ENCODE measurements around the gene DLGAP4. TPM values are rescaled to one million over a fixed set of nuclear protein-coding genes. Genes with fewer than 3 reads are reported as not detected.

The DLGAP4 gene
- total RNA-seq, 1 experiment from 2014 or later, result 80.3 TPM

GRCh38 chr20:36439040-36439730 lies 133.0 kb downstream of the DLGAP4 start:
- POLR2A ChIA-PET, result interaction anchor here (1.1 to 1.6 kb wide), 2 partner anchors 202 to 237 kb away, joined by 5 to 7 read pairs; no protein-coding TSS in a partner anchor
- Mint-ChIP-seq H3K36me3 (ENCODE audit: insufficient read depth, unreplicated experiment) (no peaks in the 10 kb centered on the region), H3K9me3 (ENCODE audit: unreplicated experiment) (no peaks in the 10 kb centered on the region), H3K27ac (ENCODE audit: low read depth, unreplicated experiment) (no peak overlapping the region), H3K27me3 (ENCODE audit: insufficient read depth, unreplicated experiment) (no peaks in the 10 kb centered on the region), H3K4me1 (ENCODE audit: insufficient read depth, unreplicated experiment) (no peaks in the 10 kb centered on the region), H3K4me3 (ENCODE audit: unreplicated experiment) (no peak overlapping the region)
- intact Hi-C loops (cut with micrococcal nuclease), result loop anchor here (1.0 to 2.0 kb wide), 3 partner anchors 225 to 282 kb away; no protein-coding TSS in a partner anchor
- peak; percentile 61 for DNase-seq (ENCODE audit: unreplicated experiment)
- TF ChIP-seq, protein P1, sequence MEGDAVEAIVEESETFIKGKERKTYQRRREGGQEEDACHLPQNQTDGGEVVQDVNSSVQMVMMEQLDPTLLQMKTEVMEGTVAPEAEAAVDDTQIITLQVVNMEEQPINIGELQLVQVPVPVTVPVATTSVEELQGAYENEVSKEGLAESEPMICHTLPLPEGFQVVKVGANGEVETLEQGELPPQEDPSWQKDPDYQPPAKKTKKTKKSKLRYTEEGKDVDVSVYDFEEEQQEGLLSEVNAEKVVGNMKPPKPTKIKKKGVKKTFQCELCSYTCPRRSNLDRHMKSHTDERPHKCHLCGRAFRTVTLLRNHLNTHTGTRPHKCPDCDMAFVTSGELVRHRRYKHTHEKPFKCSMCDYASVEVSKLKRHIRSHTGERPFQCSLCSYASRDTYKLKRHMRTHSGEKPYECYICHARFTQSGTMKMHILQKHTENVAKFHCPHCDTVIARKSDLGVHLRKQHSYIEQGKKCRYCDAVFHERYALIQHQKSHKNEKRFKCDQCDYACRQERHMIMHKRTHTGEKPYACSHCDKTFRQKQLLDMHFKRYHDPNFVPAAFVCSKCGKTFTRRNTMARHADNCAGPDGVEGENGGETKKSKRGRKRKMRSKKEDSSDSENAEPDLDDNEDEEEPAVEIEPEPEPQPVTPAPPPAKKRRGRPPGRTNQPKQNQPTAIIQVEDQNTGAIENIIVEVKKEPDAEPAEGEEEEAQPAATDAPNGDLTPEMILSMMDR (IDR thresholded peaks at IDR 0.05; ENCODE audit: unreplicated experiment), result peak; percentile 96
- BruUV-seq (replicated peaks), result no TSS peak
- CTCF ChIA-PET, result interaction anchor here (0.5 to 14.3 kb wide), 75 partner anchors 8 to 1531 kb away, joined by 3 to 196 read pairs (median 5); partner anchors contain the start of gene AAR2

DNA sequence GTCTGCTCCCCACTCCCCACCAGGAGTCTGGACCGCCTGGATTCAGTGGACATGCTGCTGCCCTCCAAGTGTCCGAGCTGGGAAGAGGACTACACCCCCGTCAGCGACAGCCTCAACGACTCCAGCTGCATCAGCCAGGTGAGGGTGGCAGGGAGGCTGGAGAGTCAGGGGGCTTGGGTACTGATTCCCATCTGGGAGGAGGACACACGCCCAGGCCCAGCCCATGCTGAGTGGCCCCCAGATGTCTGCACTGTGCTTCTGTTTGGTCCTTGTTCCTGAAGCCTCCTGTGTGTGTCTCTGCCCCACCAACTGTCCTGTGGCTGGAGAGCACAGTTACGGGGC lies 133.6 kb downstream of the DLGAP4 start:
- POLR2A ChIA-PET, result interaction anchor here (0.6 to 1.6 kb wide), 3 partner anchors 203 to 266 kb away, joined by 3 to 7 read pairs (median 5); no protein-coding TSS in a partner anchor
- intact Hi-C loops (cut with micrococcal nuclease), result loop anchor here (1.0 to 10.0 kb wide), 4 partner anchors 225 to 445 kb away; no protein-coding TSS in a partner anchor
- DNase-seq (ENCODE audit: unreplicated experiment), result no peak
- CTCF ChIA-PET, result interaction anchor here (0.6 to 14.3 kb wide), 59 partner anchors 8 to 1530 kb away, joined by 3 to 196 read pairs (median 6); partner anchors contain the start of gene AAR2
- Mint-ChIP-seq H3K36me3 (ENCODE audit: insufficient read depth, unreplicated experiment) (no peaks in the 10 kb centered on the region), H3K27ac (ENCODE audit: low read depth, unreplicated experiment) (no peak overlapping the region), H3K4me3 (ENCODE audit: unreplicated experiment) (no peak overlapping the region), H3K27me3 (ENCODE audit: insufficient read depth, unreplicated experiment) (no peaks in the 10 kb centered on the region), H3K9me3 (ENCODE audit: unreplicated experiment) (no peaks in the 10 kb centered on the region), H3K4me1 (ENCODE audit: insufficient read depth, unreplicated experiment) (no peaks in the 10 kb centered on the region)
- no TSS peak for BruUV-seq (replicated peaks)
- TF ChIP-seq, protein P1 (IDR thresholded peaks at IDR 0.05; ENCODE audit: unreplicated experiment), result no peak

DNA sequence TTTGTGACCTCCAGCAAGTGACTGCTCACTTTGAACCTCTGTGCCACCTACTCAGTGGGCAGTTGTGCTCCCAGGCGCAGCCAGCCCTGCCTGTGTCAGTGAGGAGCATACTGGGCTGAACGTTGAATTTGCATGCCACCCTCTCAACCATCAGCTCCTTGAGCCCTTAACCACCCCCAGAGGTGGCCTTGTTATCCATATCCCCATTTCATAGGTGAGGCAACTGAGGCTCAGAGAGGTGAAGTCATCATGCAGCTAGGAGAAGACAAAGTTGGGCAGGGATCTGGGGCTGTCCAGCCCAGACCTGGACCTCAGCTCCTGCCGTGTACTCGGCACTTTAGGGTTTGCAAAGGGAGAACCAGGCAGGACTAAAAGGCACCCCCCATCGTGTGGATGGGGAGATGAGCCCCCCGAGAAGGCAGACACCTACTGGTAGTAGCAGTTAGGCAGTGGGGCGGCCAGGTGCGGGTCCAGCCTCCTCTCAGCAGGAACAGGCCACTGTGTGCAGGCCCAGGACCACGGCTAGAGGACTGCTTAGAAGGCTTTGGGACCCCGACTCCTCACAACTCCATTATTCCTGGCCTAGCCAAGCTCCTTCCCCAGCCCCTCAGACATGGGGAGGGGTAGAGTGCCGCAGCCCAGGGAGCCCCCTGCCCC lies 134.4 kb downstream of the DLGAP4 start:
- Mint-ChIP-seq H3K27me3 (ENCODE audit: insufficient read depth, unreplicated experiment) (no peaks in the 10 kb centered on the region), H3K9me3 (ENCODE audit: unreplicated experiment) (no peaks in the 10 kb centered on the region), H3K4me1 (ENCODE audit: insufficient read depth, unreplicated experiment) (no peaks in the 10 kb centered on the region), H3K4me3 (ENCODE audit: unreplicated experiment) (no peak overlapping the region), H3K27ac (ENCODE audit: low read depth, unreplicated experiment) (no peak overlapping the region), H3K36me3 (ENCODE audit: insufficient read depth, unreplicated experiment) (peaks cover 1% of the 10 kb centered on the region)
- no TSS peak for BruUV-seq (replicated peaks)
- no peak for DNase-seq (ENCODE audit: unreplicated experiment)
- ChIA-PET CTCF (interaction anchor here (0.5 to 14.3 kb wide), 37 partner anchors 8 to 1838 kb away, joined by 3 to 196 read pairs (median 7); partner anchors contain the start of gene AAR2), POLR2A (interaction anchor here (0.5 to 1.6 kb wide), 3 partner anchors 203 to 266 kb away, joined by 3 to 5 read pairs (median 4); no protein-coding TSS in a partner anchor)
- intact Hi-C loops (cut with micrococcal nuclease), result loop anchor here (10.0 kb wide), 1 partner anchor 446 kb away; no protein-coding TSS in a partner anchor
- TF ChIP-seq, protein P1 (IDR thresholded peaks at IDR 0.05; ENCODE audit: unreplicated experiment), result no peak

- ChIA-PET POLR2A (interaction anchor here (0.5 kb wide), 1 partner anchor 234 kb away, joined by 4 read pairs; no protein-coding TSS in a partner anchor), CTCF (interaction anchor here (0.6 to 14.3 kb wide), 16 partner anchors 10 to 707 kb away, joined by 3 to 196 read pairs (median 6); no protein-coding TSS in a partner anchor)
- Mint-ChIP-seq H3K36me3 (ENCODE audit: insufficient read depth, unreplicated experiment) (peaks cover 4% of the 10 kb centered on the region), H3K27me3 (ENCODE audit: insufficient read depth, unreplicated experiment) (no peaks in the 10 kb centered on the region), H3K4me3 (ENCODE audit: unreplicated experiment) (no peak overlapping the region), H3K27ac (ENCODE audit: low read depth, unreplicated experiment) (no peak overlapping the region), H3K9me3 (ENCODE audit: unreplicated experiment) (no peaks in the 10 kb centered on the region), H3K4me1 (ENCODE audit: insufficient read depth, unreplicated experiment) (no peaks in the 10 kb centered on the region)
- TF ChIP-seq, protein P1 (IDR thresholded peaks at IDR 0.05; ENCODE audit: unreplicated experiment), result no peak
- intact Hi-C loops (cut with micrococcal nuclease), result loop anchor here (10.0 kb wide), 1 partner anchor 446 kb away; no protein-coding TSS in a partner anchor
- no TSS peak for BruUV-seq (replicated peaks)
- no peak for DNase-seq (ENCODE audit: unreplicated experiment)
Observed at GRCh38 chr20:36441027-36441414, 134.9 kb downstream of the DLGAP4 start.
